ENCODE data around the gene SLC39A3.

Gene SLC39A3

DNA sequence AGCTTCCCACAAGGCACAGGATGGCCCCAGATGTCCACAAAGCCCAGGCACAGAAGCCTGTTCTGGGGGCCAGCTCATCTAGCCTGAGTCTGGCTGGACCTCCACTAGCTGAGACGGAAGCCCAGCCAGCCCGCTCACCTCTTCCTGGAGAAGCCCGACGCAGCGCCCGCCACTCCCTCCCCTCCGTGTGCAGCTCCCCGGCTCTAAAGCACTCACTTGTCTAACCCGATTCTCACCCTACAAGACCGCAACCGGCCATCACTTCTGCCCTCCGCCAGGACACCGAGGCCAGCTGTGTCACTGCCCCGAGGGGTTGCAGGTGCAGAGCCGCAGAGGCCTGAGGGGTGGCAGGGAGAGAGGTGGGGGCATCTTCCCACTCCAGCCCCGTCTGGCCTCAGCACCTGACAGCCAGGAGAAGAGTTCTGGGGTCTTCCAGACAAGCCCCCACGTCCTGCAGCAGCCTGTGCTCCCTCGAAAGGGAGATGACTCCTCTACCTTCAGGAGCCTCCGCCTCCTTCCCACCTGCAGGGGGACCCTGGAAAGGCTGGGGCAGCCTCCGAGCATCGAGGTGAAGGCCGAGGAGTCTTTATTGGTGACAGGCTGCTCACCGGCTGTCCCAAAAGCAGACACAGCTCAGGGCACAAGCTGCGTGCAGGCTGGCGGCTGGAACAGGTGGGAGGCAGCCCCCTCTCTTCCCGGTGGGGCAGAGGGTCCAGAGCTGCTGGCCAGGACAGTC is 12.7 kb downstream of the SLC39A3 start:
- no peak overlapping the region for H3K9ac ChIP-seq (ENCODE audit: low read depth, low read length)
- H3K4me3 ChIP-seq (ENCODE audit: low read depth, low read length), result no peak overlapping the region
- H3K4me1 ChIP-seq (ENCODE audit: control insufficient read depth, insufficient read depth, low read length), result no peaks in the 10 kb centered on the region

DNA sequence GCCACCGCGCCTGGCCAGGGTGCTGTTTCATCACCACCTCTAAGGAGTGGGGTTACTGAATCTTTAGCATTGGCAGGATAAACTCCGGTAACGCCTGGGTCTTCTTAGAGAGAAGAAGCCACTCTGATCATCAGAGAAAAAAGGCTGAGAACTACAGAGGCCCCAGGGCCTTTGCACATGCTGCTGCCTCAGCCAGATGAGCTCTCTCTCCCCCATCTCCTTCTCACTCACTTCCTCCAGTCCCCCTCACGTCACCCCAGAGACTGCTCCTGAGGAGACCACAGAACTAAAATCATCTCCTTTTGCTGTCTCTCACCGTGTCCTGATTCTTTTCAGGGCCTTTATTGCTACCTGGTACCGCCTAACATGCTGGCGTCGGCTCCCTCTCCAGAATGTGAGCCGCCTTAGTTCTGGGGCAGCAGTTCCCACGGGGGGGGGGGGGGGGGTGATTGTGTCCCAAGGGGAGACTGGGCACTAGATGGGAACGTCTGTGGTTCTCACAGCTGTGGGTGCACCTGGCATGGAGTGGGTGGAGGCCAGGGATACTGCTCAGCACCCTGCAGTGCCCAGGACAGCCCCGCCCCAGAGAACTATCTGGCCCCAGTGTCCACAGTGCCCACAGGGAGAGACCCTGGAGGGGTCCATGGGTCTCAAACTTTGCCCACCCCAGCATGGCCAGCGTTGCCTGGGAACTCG is 13.5 kb downstream of the SLC39A3 start:
- Histone ChIP-seq H3K9ac (ENCODE audit: low read depth, low read length) (no peak overlapping the region), H3K36me3 (ENCODE audit: control insufficient read depth, insufficient read depth, low read length) (no peaks in the 10 kb centered on the region), H3K4me3 (ENCODE audit: low read depth, low read length) (no peak overlapping the region), H3K4me1 (ENCODE audit: control insufficient read depth, insufficient read depth, low read length) (no peaks in the 10 kb centered on the region), H3K9me3 (ENCODE audit: control insufficient read depth, insufficient read depth, low read length) (no peaks in the 10 kb centered on the region), H3K27ac (ENCODE audit: low read depth, low read length) (no peak overlapping the region), H3K27me3 (ENCODE audit: control insufficient read depth, insufficient read depth, low read length) (no peaks in the 10 kb centered on the region; the same call in 1 of the 2 replicates)

More for the DNA sequence above, 12.7 kb downstream of the SLC39A3 start:
- no peak overlapping the region for H3K27ac ChIP-seq (ENCODE audit: low read depth, low read length)
- H3K9me3 ChIP-seq (ENCODE audit: control insufficient read depth, insufficient read depth, low read length), result no peaks in the 10 kb centered on the region
- H3K36me3 ChIP-seq (ENCODE audit: control insufficient read depth, insufficient read depth, low read length), result no peaks in the 10 kb centered on the region
- no peaks in the 10 kb centered on the region for H3K27me3 ChIP-seq (ENCODE audit: control insufficient read depth, insufficient read depth, low read length)

DNA sequence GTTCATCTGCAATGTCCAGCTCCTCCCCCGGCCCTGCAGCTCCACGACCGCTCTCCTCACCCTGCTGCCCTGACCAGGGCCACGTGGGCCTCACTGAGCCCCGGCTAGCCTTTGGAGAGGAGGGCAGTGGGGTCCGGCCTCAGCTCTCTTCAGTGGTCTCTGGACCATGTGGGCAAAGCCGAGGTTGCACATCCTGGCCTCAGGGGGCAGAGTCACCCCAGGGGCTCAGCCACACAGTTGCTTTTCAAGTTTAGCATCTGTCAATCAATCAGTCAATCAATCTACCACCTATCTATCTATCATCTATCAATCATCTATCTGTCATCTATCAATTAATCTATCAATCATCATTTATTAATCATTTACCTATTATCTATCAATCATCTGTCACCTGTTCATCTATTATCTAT is 15.7 kb downstream of the SLC39A3 start:
- Histone ChIP-seq H3K4me3 (ENCODE audit: low read depth, low read length) (no peak overlapping the region), H3K27me3 (ENCODE audit: control insufficient read depth, insufficient read depth, low read length) (no peaks in the 10 kb centered on the region; the same call in 1 of the 2 replicates), H3K27ac (ENCODE audit: low read depth, low read length) (no peak overlapping the region), H3K9me3 (ENCODE audit: control insufficient read depth, insufficient read depth, low read length) (no peaks in the 10 kb centered on the region), H3K4me1 (ENCODE audit: control insufficient read depth, insufficient read depth, low read length) (0 out of 2 replicates have a peak, but pooled peaks cover 3% of the 10 kb centered on the region), H3K9ac (ENCODE audit: low read depth, low read length) (no peak overlapping the region), H3K36me3 (ENCODE audit: control insufficient read depth, insufficient read depth, low read length) (no peaks in the 10 kb centered on the region)

DNA sequence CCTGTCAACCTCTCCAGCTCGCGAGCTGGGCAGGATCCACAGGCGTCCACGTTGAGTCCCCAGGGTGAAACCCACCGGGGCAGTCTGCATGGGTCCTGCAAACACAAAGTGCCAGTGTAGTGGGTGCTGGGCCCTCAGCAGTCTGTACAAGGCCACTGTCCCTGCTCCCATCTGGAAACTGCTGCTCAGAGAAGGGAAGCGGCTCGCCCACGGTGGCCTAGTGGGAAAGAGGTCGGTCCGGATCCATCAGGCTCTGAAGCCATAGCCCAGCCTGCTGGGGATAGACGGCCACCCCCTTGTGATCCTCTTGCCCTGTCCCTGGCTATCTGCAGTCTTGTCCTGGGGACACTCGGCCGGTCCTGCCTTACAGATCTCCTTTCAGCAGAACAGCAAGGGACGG is 16.1 kb downstream of the SLC39A3 start:
- H3K27me3 ChIP-seq (ENCODE audit: control insufficient read depth, insufficient read depth, low read length), result no peaks in the 10 kb centered on the region; the same call in 1 of the 2 replicates
- H3K4me3 ChIP-seq (ENCODE audit: low read depth, low read length), result no peak overlapping the region
- no peaks in the 10 kb centered on the region for H3K36me3 ChIP-seq (ENCODE audit: control insufficient read depth, insufficient read depth, low read length)
- H3K27ac ChIP-seq (ENCODE audit: low read depth, low read length), result no peak overlapping the region
- no peak overlapping the region for H3K9ac ChIP-seq (ENCODE audit: low read depth, low read length)
- no peaks in the 10 kb centered on the region for H3K9me3 ChIP-seq (ENCODE audit: control insufficient read depth, insufficient read depth, low read length)
- H3K4me1 ChIP-seq (ENCODE audit: control insufficient read depth, insufficient read depth, low read length), result 0 out of 2 replicates have a peak, but pooled peaks cover 3% of the 10 kb centered on the region

DNA sequence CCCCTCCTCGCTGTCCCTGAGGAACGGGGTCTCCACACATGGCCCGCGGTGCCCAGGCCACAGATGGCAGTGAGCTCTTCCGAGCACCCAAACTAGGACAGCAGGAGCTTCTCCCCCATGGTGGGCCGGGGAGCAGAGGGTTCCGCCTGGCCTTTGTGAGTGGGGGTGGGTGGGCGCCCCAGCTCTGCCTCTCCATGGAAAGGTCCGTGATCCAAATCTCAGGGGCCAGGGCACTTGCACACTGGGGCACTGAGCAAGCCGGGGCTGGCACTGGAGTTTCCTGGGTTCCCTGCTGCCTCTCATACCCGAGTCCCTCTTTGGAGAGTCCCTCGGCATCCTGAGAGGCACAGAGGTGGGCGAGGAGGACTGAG is 16.5 kb downstream of the SLC39A3 start:
- H3K27ac ChIP-seq (ENCODE audit: low read depth, low read length), result no peak overlapping the region
- no peak overlapping the region for H3K4me3 ChIP-seq (ENCODE audit: low read depth, low read length)
- no peaks in the 10 kb centered on the region for H3K36me3 ChIP-seq (ENCODE audit: control insufficient read depth, insufficient read depth, low read length)
- no peaks in the 10 kb centered on the region; the same call in 1 of the 2 replicates for H3K27me3 ChIP-seq (ENCODE audit: control insufficient read depth, insufficient read depth, low read length)
- H3K9ac ChIP-seq (ENCODE audit: low read depth, low read length), result no peak overlapping the region
- H3K4me1 ChIP-seq (ENCODE audit: control insufficient read depth, insufficient read depth, low read length), result 0 out of 2 replicates have a peak, but pooled peaks cover 3% of the 10 kb centered on the region
- no peaks in the 10 kb centered on the region for H3K9me3 ChIP-seq (ENCODE audit: control insufficient read depth, insufficient read depth, low read length)

DNA sequence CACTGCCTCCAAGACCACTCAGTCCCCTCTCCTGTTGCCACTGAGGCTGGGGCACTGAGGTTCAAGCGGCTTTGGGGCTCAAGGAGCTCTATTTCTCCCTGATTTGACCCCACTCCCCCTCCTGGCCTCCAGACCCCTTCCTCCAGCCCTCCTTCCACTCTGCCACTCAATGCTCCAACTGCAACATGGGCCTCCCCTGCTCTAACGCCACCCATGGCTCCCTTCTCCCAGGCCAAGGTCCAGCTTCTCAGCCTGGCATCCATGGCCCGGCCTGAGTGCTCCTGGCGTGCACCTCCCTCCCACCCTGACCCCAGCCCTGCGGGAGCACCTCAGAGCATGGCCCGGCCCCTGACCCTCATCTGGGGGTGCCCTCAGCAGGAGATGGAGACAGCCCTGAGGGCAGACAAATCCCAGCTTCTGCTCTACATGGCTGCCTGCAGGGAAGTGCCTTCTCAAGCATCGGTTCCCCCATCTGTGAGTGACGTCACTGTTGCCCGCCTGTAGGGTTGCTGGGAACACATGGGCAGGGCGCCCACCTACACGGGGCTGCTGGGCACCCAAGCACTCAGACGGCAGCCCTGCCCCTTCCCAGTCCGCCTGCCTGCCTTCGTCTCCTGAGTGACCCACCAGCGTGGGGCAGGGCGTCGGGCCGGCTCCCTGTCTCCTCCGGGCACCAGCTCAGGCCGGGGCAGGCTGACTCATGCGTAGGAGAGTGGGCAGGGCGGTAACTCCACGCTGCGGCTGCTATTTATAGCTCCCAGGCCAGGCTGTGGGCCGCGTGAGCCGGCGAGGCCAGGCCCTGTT is 17.1 kb downstream of the SLC39A3 start:
- 0 out of 2 replicates have a peak, but pooled peaks cover 3% of the 10 kb centered on the region for H3K4me1 ChIP-seq (ENCODE audit: control insufficient read depth, insufficient read depth, low read length)
- H3K27me3 ChIP-seq (ENCODE audit: control insufficient read depth, insufficient read depth, low read length), result no peaks in the 10 kb centered on the region; the same call in 1 of the 2 replicates
- H3K27ac ChIP-seq (ENCODE audit: low read depth, low read length), result no peak overlapping the region
- H3K4me3 ChIP-seq (ENCODE audit: low read depth, low read length), result no peak overlapping the region; the same call in 1 of the 2 replicates
- H3K9ac ChIP-seq (ENCODE audit: low read depth, low read length), result no peak overlapping the region
- H3K36me3 ChIP-seq (ENCODE audit: control insufficient read depth, insufficient read depth, low read length), result no peaks in the 10 kb centered on the region
- H3K9me3 ChIP-seq (ENCODE audit: control insufficient read depth, insufficient read depth, low read length), result no peaks in the 10 kb centered on the region

DNA sequence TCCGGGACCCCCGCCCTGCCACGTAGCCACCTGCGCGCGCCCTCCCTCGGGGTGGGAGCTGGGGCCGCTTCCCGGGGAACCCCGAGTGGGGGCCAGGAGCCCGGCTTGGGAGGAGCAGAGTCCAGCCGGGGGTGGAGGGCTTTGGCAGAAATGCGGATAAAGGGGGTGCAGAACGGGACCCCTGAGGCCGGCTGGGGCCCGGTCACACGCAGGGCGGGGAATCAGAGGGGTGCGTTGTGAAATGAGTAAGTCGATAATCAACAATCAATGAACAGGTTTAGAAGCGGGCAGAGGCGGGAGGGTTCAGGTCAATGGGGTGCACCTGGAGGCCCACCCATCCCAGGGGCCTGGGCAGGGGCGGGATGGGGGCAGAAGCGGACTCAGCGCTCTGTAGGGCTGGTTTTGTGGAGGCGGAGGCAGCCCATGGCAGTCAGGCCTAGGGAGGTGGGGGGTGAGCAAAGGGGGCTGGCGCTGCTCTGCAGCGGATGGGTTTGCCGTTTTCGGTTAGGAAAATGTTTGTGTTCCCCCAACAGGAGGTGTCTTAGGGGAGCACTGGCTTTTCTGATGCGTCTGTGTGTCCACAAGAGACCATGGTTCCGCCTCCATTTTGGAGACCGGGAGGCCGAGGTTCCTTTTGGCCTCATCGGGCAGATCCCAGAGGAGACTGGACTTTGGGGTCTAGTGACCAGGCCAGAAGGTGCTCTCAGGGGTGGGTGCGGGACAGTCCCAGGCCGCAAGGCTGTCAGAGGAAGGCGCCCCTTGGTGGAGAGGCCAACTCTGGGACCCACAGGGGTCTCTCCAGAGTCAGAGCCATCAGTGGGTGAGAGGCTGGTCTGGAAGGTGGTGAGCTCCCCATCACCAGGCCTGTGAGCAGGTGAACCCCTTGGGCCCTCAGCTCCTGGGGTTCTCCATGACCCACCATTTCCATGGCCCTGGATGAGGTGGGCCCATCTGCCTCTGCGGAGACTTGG is 18.0 kb downstream of the SLC39A3 start:
- H3K27me3 ChIP-seq (ENCODE audit: control insufficient read depth, insufficient read depth, low read length), result no peaks in the 10 kb centered on the region; the same call in 1 of the 2 replicates
- no peaks in the 10 kb centered on the region for H3K36me3 ChIP-seq (ENCODE audit: control insufficient read depth, insufficient read depth, low read length)
- H3K4me3 ChIP-seq (ENCODE audit: low read depth, low read length), result peak overlapping the region; percentile 60
- no peak overlapping the region for H3K27ac ChIP-seq (ENCODE audit: low read depth, low read length)
- no peak overlapping the region for H3K9ac ChIP-seq (ENCODE audit: low read depth, low read length)
- H3K4me1 ChIP-seq (ENCODE audit: control insufficient read depth, insufficient read depth, low read length), result 0 out of 2 replicates have a peak, but pooled peaks cover 3% of the 10 kb centered on the region
- H3K9me3 ChIP-seq (ENCODE audit: control insufficient read depth, insufficient read depth, low read length), result no peaks in the 10 kb centered on the region

DNA sequence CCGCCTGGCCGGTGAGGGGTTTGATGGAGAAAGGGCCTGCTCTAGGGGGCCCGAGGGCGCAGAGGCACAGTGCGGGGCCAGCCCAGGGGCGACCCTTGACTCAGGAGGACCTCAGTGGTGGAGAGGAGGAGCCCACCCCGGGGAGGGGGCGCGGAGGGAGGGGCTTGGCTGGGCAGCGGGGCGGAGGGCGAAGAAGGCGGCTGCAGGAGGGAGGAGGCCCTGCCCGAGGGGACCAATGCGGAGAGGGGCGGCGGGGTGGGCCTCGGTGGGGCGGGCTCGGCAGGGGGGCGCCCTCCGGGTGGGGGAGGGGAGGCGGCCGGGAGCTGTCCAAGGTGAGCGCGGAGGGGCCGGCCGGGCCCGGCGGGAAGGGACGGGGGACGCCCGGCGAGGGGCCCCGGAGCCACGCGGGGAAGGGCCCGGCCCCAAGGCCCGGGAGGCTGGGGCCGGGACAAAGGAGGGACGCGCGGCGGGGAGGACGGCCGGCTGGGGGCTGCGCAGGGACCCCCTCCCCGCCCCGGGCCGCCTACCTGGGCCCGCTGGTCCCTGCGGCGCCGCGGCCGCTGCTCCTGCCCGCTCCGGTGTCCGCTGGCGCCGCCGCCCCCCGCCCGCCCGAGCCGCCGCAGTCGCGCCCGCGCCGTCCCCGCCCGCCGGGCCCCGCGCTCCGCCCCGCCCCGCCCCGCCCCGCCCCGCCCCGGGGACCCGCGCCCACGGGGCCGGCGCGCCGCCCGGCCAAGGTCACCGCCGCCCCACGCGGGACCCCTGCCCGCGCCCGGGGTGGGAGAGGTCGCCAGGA is 18.8 kb downstream of the SLC39A3 start, which contains the start of gene DIRAS1:
TSS of gene DIRAS1 (minus strand) at position 596 of the 793 bp plus-strand sequence. CDS start 3,566 bp downstream, outside the sequence.
- Histone ChIP-seq H3K27ac (ENCODE audit: low read depth, low read length) (peak within 1 kb of the TSS; percentile 36), H3K4me1 (ENCODE audit: control insufficient read depth, insufficient read depth, low read length) (0 out of 2 replicates have a peak, but pooled peaks cover 3% of the 10 kb centered on the region), H3K9me3 (ENCODE audit: control insufficient read depth, insufficient read depth, low read length) (no peaks in the 10 kb centered on the region), H3K27me3 (ENCODE audit: control insufficient read depth, insufficient read depth, low read length) (no peaks in the 10 kb centered on the region; the same call in 1 of the 2 replicates), H3K36me3 (ENCODE audit: control insufficient read depth, insufficient read depth, low read length) (no peaks in the 10 kb centered on the region), H3K4me3 (ENCODE audit: low read depth, low read length) (peak within 1 kb of the TSS; percentile 63), H3K9ac (ENCODE audit: low read depth, low read length) (no peak within 1 kb of the TSS)

DNA sequence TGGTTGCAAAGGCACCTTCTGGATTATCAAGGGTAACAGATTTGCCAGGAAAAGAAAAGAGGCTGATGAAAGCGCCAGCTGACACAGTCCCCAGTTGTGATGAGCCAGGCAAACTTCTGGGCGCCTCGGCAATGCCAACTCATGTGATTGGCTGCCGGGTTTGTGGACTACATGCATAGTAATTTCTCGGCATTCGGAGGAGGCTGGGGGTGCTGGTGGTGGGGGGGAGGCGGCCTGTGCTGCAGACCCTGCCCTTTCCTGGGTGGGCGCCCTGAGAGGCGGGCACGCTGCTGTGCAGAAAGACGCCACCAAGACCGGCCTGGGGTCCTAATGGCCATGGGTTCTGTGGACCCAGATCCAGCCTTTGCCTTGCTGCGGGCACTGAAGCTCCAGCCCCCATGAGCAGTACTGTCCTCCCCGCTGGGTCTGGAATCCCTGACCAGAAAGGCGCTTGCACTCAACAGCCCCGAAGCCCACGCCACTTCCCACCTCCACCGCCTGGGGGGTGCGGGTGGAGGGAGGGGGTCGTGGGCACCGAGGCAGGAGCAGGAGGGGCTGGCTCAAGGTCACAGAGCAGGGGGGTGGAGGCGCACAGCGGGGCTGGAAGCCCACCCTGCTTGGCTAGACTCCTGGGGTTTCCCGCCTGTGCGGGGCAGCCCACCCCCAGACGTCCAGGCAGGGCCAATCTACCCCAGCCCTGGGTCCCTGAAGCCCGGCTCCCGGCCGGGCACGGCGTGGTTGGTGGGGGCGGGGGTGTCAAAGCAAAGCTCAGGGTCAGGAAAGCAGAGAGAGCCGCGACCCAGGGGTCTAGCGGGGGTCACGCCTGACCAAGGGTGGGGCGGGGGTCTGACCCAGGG is 19.7 kb downstream of the SLC39A3 start:
- Histone ChIP-seq H3K4me3 (ENCODE audit: low read depth, low read length) (peak overlapping the region; percentile 63), H3K27ac (ENCODE audit: low read depth, low read length) (peak overlapping the region; percentile 36), H3K9me3 (ENCODE audit: control insufficient read depth, insufficient read depth, low read length) (peaks cover 5% of the 10 kb centered on the region; the same call in 1 of the 2 replicates), H3K4me1 (ENCODE audit: control insufficient read depth, insufficient read depth, low read length) (0 out of 2 replicates have a peak, but pooled peaks cover 3% of the 10 kb centered on the region), H3K9ac (ENCODE audit: low read depth, low read length) (no peak overlapping the region), H3K36me3 (ENCODE audit: control insufficient read depth, insufficient read depth, low read length) (no peaks in the 10 kb centered on the region), H3K27me3 (ENCODE audit: control insufficient read depth, insufficient read depth, low read length) (no peaks in the 10 kb centered on the region; the same call in 1 of the 2 replicates)
